ENCODE measurements around the gene BRK1.

BRK1 gene

GRCh38 chr3:10093678-10094077 is 21.8 kb upstream of the BRK1 start:
- H3K27ac ChIP-seq = no peak overlapping the region
- ChIA-PET CTCF (no interaction called here), POLR2A (ENCODE audit: low non-redundant PET) (no interaction called here)
- DNase-seq (ENCODE audit: low spot score) = no peak
- TF ChIP-seq CTCF (conservative IDR thresholded peaks at IDR 0.05; ENCODE audit: low read depth) = no peak

GRCh38 chr3:10099041-10099440 is 16.4 kb upstream of the BRK1 start:
- DNase-seq (ENCODE audit: low spot score) = no peak
- no peak for TF ChIP-seq CTCF (conservative IDR thresholded peaks at IDR 0.05; ENCODE audit: low read depth)
- POLR2A ChIA-PET (ENCODE audit: low non-redundant PET) = no interaction called here
- no peak overlapping the region for H3K27ac ChIP-seq
- CTCF ChIA-PET = interaction anchor here (0.6 kb wide), 1 partner anchor 65 kb away, joined by 4 read pairs; no protein-coding TSS in a partner anchor

GRCh38 chr3:10106919-10107318 is 8.6 kb upstream of the BRK1 start:
- CTCF ChIA-PET = interaction anchor here (0.6 kb wide), 1 partner anchor 57 kb away, joined by 7 read pairs; no protein-coding TSS in a partner anchor
- no peak for TF ChIP-seq CTCF (conservative IDR thresholded peaks at IDR 0.05; ENCODE audit: low read depth)
- POLR2A ChIA-PET (ENCODE audit: low non-redundant PET) = no interaction called here
- H3K27ac ChIP-seq = no peak overlapping the region
- no peak for DNase-seq (ENCODE audit: low spot score)

- ChIA-PET POLR2A (ENCODE audit: low non-redundant PET) (no interaction called here), CTCF (no interaction called here)
- TF ChIP-seq CTCF (conservative IDR thresholded peaks at IDR 0.05; ENCODE audit: low read depth) = no peak
These were observed 7.4 kb upstream of the BRK1 start, which contains the start of gene FANCD2OS for GRCh38 chr3:10108091-10108490. TSS of gene FANCD2OS (minus strand) at chr3:10108255. CDS start at chr3:10104774, 3,481 bp downstream.

GRCh38 chr3:10116138-10116460 is 624 bp downstream of the BRK1 start:
- ChIA-PET POLR2A (ENCODE audit: low non-redundant PET) (no interaction called here), CTCF (interaction anchor here (0.6 kb wide), 1 partner anchor 277 kb away, joined by 4 read pairs; no protein-coding TSS in a partner anchor)
- peak; percentile 10 for DNase-seq (ENCODE audit: low spot score)
- peak overlapping the region; percentile 78 for H3K27ac ChIP-seq
- TF ChIP-seq CTCF (conservative IDR thresholded peaks at IDR 0.05; ENCODE audit: low read depth) = no peak

More at GRCh38 chr3:10108091-10108490, 7.4 kb upstream of the BRK1 start, which contains the start of gene FANCD2OS:
- no peak for DNase-seq (ENCODE audit: low spot score)
- no peak within 1 kb of the TSS for H3K27ac ChIP-seq

- ChIA-PET POLR2A (ENCODE audit: low non-redundant PET) (interaction anchor here (0.6 kb wide), 1 partner anchor 62 kb away, joined by 9 read pairs; no protein-coding TSS in a partner anchor), CTCF (no interaction called here)
- no peak overlapping the region for H3K27ac ChIP-seq
- no peak for TF ChIP-seq CTCF (conservative IDR thresholded peaks at IDR 0.05; ENCODE audit: low read depth)
- no peak for DNase-seq (ENCODE audit: low spot score)
These were observed 1.5 kb downstream of the BRK1 start for GRCh38 chr3:10116928-10117327.

Data from RWPE1 (cell line).